ENCODE measurements around the gene PTPRJ. TPM values are rescaled to one million over a fixed set of nuclear protein-coding genes. Genes with fewer than 3 reads are reported as not detected.

PTPRJ gene
- total RNA-seq, 1 donor from 2014 or later = 4.7 TPM

GRCh38 chr11:48098024-48098423 lies 117.7 kb downstream of the PTPRJ start:
- intact Hi-C loops (cut with DNase I) = no loop called here
- Histone ChIP-seq H3K4me3 (no peak overlapping the region), H3K9me3 (no peaks in the 10 kb centered on the region), H3K4me1 (peaks cover 30% of the 10 kb centered on the region), H3K27ac (no peak overlapping the region), H3K27me3 (no peaks in the 10 kb centered on the region), H3K36me3 (no peaks in the 10 kb centered on the region)
- no peak for DNase-seq (ENCODE audit: extremely low spot score in 2 of 2)
- TF ChIP-seq POLR2A (IDR thresholded peaks at IDR 0.05) (no peak), CTCF (IDR thresholded peaks at IDR 0.05) (no peak), POLR2AphosphoS5 (IDR thresholded peaks at IDR 0.05; ENCODE audit: insufficient read depth in 1 of 2, low read depth in 1 of 2) (no peak)

GRCh38 chr11:48099916-48100446 lies 119.6 kb downstream of the PTPRJ start:
- intact Hi-C loops (cut with DNase I) = loop anchor here (10.0 kb wide), 2 partner anchors 65 to 135 kb away; no protein-coding TSS in a partner anchor

GRCh38 chr11:48101044-48101733 lies 120.8 kb downstream of the PTPRJ start:
- no peaks in the 10 kb centered on the region for H3K36me3 ChIP-seq
- H3K9me3 ChIP-seq = no peaks in the 10 kb centered on the region
- no peak for TF ChIP-seq POLR2AphosphoS5 (IDR thresholded peaks at IDR 0.05; ENCODE audit: insufficient read depth in 1 of 2, low read depth in 1 of 2)
- TF ChIP-seq CTCF (IDR thresholded peaks at IDR 0.05) = no peak
- no peak for TF ChIP-seq POLR2A (IDR thresholded peaks at IDR 0.05)
- H3K4me3 ChIP-seq = no peak overlapping the region
- H3K27me3 ChIP-seq = no peaks in the 10 kb centered on the region
- H3K27ac ChIP-seq = no peak overlapping the region
- peaks cover 26% of the 10 kb centered on the region for H3K4me1 ChIP-seq
- DNase-seq (ENCODE audit: extremely low spot score in 2 of 2) = peak; percentile 54 to 70
- intact Hi-C loops (cut with DNase I) = loop anchor here (10.0 kb wide), 2 partner anchors 66 to 136 kb away; no protein-coding TSS in a partner anchor

More at GRCh38 chr11:48099916-48100446, 119.6 kb downstream of the PTPRJ start:
- H3K36me3 ChIP-seq = no peaks in the 10 kb centered on the region
- no peak overlapping the region for H3K4me3 ChIP-seq
- H3K4me1 ChIP-seq = peaks cover 32% of the 10 kb centered on the region
- no peak overlapping the region for H3K27ac ChIP-seq
- no peaks in the 10 kb centered on the region for H3K27me3 ChIP-seq
- TF ChIP-seq POLR2A (IDR thresholded peaks at IDR 0.05) (no peak), POLR2AphosphoS5 (IDR thresholded peaks at IDR 0.05; ENCODE audit: insufficient read depth in 1 of 2, low read depth in 1 of 2) (no peak), CTCF (IDR thresholded peaks at IDR 0.05) (no peak)
- DNase-seq (ENCODE audit: extremely low spot score in 2 of 2) = peak in 1 of 2 donors; percentile 77
- H3K9me3 ChIP-seq = no peaks in the 10 kb centered on the region

- intact Hi-C loops (cut with DNase I) = loop anchor here (10.0 kb wide), 2 partner anchors 67 to 137 kb away; no protein-coding TSS in a partner anchor
- DNase-seq (ENCODE audit: extremely low spot score in 2 of 2) = no peak
These were observed 121.6 kb downstream of the PTPRJ start for GRCh38 chr11:48101958-48102357.

More at GRCh38 chr11:48101958-48102357, 121.6 kb downstream of the PTPRJ start:
- no peak for TF ChIP-seq CTCF (IDR thresholded peaks at IDR 0.05)
- TF ChIP-seq POLR2AphosphoS5 (IDR thresholded peaks at IDR 0.05; ENCODE audit: insufficient read depth in 1 of 2, low read depth in 1 of 2) = no peak
- TF ChIP-seq POLR2A (IDR thresholded peaks at IDR 0.05) = no peak
- Histone ChIP-seq H3K9me3 (no peaks in the 10 kb centered on the region), H3K4me3 (no peak overlapping the region), H3K27ac (no peak overlapping the region), H3K36me3 (no peaks in the 10 kb centered on the region), H3K4me1 (peaks cover 20% of the 10 kb centered on the region), H3K27me3 (no peaks in the 10 kb centered on the region)

All from vagina (tissue), 2 donors.